Peyer's patch (tissue), 4 donors: Measurements from ENCODE around the gene FCN1.

Experiments used
- POLR2A ChIP-seq, 2 donors: fragments of 450-650 bp; IDR thresholded peaks; one replicate each; pipeline ENCODE4 v1.5.1; 2017; ENCODE audit warnings: antibody characterized with exemption in 2 of 2, mild to moderate bottlenecking in 2 of 2, moderate library complexity in 2 of 2
- TF ChIP-seq, protein P1 (sequence below), 6 experiments: fragments of 450-650 bp in 4 of 6; fragments of 200-600 bp in 2 of 6; sonication (generic) in 1 of 6; IDR thresholded peaks; one replicate each; pipeline ENCODE4 v1.5.1; 2017 to 2019; ENCODE audit warnings: antibody characterized with exemption in 6 of 6, mild to moderate bottlenecking in 3 of 6, moderate library complexity in 1 of 6

DNA sequence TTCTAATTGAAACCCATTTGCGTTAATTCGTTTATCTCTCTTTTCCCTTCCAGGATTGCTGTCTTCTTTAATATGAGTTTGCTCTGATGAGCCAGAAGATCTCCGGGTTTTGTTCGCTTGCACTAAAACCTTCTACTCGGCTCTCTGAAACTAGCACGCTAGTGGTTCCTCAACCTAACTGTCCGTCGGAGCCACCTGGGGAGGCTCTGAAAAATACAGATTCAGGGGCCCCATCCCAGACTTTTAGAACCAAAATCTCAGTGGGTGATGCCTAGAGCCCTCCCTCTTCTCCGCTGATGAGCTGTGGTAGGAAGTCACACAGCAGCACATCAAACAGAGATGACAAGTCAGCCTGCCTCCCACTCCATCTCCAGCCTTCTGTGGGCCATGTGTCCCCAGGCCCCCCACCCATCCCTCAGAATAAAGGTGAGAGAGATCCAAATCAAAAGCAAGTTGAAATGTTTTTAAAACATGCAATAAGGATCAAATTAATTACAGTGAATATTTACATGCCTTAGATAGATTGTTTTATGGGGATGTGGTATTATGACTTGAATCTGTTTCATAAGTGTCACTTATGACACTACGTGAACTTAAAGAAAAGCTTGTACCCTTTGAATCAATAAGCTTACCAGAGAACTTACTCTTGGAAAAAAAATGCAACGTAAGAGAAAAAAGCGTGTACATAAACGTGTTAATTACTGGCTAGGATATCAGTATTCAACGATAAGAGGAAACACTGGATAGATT lies 20.7 kb downstream of the FCN1 start:
- TF ChIP-seq, protein P1, sequence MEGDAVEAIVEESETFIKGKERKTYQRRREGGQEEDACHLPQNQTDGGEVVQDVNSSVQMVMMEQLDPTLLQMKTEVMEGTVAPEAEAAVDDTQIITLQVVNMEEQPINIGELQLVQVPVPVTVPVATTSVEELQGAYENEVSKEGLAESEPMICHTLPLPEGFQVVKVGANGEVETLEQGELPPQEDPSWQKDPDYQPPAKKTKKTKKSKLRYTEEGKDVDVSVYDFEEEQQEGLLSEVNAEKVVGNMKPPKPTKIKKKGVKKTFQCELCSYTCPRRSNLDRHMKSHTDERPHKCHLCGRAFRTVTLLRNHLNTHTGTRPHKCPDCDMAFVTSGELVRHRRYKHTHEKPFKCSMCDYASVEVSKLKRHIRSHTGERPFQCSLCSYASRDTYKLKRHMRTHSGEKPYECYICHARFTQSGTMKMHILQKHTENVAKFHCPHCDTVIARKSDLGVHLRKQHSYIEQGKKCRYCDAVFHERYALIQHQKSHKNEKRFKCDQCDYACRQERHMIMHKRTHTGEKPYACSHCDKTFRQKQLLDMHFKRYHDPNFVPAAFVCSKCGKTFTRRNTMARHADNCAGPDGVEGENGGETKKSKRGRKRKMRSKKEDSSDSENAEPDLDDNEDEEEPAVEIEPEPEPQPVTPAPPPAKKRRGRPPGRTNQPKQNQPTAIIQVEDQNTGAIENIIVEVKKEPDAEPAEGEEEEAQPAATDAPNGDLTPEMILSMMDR (IDR thresholded peaks at IDR 0.05) = no peak
- TF ChIP-seq POLR2A (IDR thresholded peaks at IDR 0.05) = no peak
